Measurements from ENCODE around the gene LMX1A.

Gene LMX1A

GRCh38 chr1:165259236-165259635 lies 97.3 kb downstream of the LMX1A start:
- peak in 1 of 3 experiments; percentile 26 for DNase-seq

DNA sequence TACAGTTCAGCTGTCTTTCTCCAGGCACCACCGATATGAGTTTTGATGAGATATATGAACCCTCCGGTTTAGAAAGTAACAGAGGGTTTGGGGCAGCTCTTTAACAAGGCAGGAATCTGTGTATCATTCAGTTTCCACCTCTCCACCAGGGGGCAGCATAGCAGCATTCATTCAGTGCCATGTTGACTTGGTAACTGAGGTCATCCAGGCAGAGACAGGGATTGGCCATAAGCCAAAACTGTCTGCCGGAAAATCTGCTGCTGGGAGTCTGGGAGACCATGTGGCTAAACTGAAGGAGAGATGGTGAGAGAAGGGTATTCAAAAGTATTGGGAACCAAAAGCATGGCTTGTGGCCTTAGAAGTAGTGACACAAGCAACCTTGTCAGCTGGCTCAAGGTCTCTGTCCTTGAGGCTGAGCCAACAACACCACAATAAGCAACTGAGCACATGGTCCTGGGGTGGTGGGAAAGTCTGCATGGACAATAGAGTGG lies 98.5 kb downstream of the LMX1A start:
- peak; percentile 82 to 97 (median 94) for DNase-seq

- peak in 1 of 3 experiments; percentile 40 for DNase-seq
Measured at GRCh38 chr1:165254896-165255625, 101.5 kb downstream of the LMX1A start.

DNA sequence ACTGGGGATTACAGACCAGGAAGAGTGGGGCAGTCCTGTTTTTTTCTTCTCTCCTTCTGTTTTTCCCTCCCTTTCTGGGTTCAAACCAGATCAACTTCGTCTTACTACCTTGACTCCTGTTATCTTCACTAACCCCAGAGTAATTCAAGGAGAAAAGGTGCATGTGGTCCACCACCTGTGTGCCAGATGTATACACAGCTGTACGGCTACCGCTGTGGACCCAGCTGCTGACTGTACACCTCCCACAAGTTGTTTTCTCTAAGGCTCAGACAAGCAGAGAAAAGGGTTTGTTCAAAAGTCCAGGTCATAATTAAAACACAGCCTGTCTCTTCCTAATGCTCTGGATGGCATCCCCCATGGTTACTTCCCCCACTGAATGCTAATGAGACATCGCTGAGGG lies 102.1 kb downstream of the LMX1A start:
- peak in 2 of 3 experiments; percentile 6 to 56 for DNase-seq

DNA sequence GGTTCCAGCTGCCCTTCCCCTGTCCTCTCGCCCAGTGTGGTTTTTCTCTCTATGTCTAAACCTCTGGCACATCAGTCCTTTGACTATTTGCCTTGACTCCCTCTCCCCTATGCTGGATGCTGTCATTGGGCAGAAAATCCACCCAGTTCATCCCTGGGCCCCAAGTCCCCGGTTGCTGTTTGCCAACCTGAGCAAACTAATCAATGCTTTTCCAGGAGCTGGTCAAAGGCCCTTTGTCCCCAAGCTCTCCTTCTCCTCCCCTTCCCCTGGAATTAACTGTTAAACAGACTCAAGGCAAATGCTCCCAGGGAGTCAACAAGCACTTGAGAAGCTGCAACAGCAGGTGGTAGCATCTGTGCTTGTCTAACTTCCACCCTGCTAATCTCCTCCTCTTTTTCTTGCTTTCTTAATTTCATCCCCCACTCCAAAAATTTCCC lies 102.7 kb downstream of the LMX1A start:
- peak; percentile 26 to 59 (median 49) for DNase-seq

GRCh38 chr1:165248969-165249571 lies 107.4 kb downstream of the LMX1A start:
- no peak for DNase-seq

DNA sequence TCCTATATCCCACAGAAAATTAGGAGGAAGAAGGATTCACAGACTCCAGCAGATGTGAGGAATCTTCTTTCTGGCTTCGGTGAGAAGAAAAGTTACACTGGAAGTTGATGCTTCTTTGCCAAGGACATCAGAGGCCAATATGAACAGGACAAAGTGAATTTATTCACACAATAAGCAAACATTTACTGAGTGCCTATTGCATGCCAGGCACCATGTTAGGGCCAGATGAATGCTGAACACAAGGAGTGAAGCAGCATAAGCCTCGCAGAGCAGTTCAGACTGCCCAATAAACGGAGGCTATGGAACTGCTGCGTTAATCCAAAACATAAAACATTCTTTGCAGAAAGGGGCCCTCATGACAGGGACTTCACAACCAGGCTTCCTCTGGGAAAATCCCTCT lies 114.6 kb downstream of the LMX1A start:
- DNase-seq, result no peak

- DNase-seq, result no peak
Measured at GRCh38 chr1:165241321-165241720, 115.2 kb downstream of the LMX1A start.

- no peak for DNase-seq
Measured at GRCh38 chr1:165240492-165240891, 116.0 kb downstream of the LMX1A start.

- DNase-seq, result no peak
Measured at GRCh38 chr1:165239873-165240272, 116.6 kb downstream of the LMX1A start.

GRCh38 chr1:165235777-165236291 lies 120.7 kb downstream of the LMX1A start:
- peak; percentile 62 to 95 (median 88) for DNase-seq

GRCh38 chr1:165235155-165235776 lies 121.2 kb downstream of the LMX1A start:
- DNase-seq, result peak; percentile 62 to 92 (median 92)

DNA sequence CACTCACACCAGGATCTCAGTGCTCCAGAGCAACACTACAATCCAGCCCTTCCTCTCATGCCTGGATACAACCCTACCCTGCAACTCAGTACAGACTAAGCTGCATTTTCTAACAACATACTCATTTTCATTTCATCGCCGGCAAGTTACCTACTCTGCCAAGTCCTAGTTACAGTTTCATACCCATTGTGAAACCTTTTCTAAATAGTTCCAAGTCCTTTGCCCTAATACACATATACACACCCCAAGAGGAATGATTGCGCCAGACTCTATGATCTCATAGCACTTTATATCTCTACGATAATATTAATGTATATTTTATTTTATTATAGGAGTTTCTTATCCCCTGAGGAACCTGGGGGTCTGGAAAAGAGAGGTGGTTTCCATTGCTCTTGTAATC lies 122.4 kb downstream of the LMX1A start:
- DNase-seq, result no peak

GRCh38 chr1:165228676-165229075 lies 127.8 kb downstream of the LMX1A start:
- peak in 1 of 3 experiments; percentile 12 for DNase-seq

DNA sequence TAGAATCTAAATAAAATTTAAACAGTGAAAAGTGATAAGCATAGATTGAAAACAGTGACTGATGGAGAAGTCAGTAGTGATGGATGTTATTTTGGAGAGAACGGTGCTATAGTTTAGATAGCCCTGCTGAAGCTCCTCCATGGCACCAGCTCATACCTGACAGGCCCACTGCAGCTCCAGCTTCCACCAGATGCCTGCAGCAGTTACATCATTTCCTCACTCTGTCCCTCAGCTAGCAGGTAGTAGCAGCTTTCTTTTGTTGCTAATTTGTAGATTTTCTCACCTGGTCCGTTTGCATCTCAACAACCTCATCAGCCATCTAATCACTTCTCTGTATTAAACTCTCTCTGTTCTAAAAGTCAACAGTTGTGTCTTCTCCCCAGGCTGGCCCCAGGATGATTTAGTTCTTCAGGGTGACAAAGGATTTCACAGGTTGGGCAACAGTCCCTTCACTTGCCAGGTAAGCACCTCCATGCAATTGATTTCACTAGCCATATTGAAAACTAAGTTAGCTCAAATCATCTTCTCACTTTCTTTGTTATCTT lies 128.3 kb downstream of the LMX1A start:
- peak in 2 of 3 experiments; percentile 12 to 15 for DNase-seq

DNA sequence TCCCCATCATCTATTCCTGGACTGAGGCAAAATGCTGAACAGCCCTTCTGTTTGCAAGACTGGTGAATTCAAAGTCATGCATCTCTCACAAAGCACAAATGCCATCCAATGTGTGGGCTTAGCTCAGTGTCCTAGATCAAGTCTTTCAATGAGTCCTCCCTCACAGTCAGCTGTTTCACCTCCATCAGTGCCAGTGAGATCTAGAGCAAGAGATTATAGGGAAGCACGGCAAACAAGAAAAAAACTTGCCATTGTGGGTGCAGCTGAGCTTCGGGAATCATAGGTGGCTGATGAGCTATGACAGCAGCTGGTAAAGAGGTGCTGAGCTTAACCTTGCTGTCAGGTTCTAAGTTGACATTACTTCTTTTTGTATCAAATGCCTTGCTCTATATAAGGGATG lies 130.2 kb downstream of the LMX1A start:
- DNase-seq, result no peak

GRCh38 chr1:165225650-165226049 lies 130.9 kb downstream of the LMX1A start:
- no peak for DNase-seq

GRCh38 chr1:165225062-165225461 lies 131.5 kb downstream of the LMX1A start:
- no peak for DNase-seq

GRCh38 chr1:165224504-165224903 lies 132.0 kb downstream of the LMX1A start:
- DNase-seq, result no peak

- DNase-seq, result no peak
Measured at GRCh38 chr1:165222580-165222979, 133.9 kb downstream of the LMX1A start.

DNA sequence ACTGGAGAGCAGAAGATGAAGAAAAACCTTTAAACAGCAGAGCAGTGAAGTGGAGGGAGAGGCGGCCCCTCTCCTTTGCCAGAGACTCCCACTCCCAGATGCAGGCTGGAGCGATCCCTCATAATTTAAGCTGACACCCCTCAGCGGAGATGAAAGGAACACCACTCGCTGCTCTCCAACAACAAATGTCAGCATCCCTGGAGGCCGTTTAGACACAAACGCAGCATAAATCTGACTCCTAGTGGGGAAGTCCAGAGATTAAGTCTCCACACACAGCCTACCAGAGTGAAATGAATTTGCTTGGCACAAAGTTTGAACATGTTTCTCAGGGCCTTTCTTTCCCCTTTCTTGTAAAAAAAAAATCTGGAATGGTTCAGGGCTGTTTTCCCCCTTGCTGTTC lies 137.8 kb downstream of the LMX1A start:
- peak in 2 of 3 experiments; percentile 6 to 43 for DNase-seq

- DNase-seq, result no peak
Measured at GRCh38 chr1:165217958-165218357, 138.6 kb downstream of the LMX1A start.

- DNase-seq, result no peak
Measured at GRCh38 chr1:165216254-165216653, 140.3 kb downstream of the LMX1A start.
